COR-L47 (cell line): ENCODE measurements around the gene LRMDA.

Experiments
- DNase-seq: peaks from one replicate; lab custom pipeline; 2025; lab: John Stamatoyannopoulos, UW

LRMDA gene

DNA sequence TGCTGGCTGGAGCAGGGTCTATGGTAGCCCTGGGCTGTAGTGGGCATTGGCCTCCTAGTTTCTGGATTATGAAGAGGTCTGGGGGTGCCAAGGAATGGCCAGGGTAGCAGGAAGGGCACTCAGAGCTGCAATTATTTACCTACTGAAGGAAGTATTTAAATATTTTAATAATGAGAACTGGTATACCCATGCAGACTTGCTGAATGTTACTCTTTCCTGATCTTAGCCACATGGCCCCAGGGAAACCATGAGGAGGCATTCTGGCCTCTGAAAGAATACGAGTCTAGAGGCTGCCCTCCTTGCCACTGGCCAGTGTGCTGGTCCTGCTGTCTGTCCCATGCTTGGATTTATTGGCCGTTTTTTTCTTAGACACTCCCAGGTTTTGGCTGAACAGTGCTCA, 599.7 kb downstream of the LRMDA start:
- no peak for DNase-seq

DNA sequence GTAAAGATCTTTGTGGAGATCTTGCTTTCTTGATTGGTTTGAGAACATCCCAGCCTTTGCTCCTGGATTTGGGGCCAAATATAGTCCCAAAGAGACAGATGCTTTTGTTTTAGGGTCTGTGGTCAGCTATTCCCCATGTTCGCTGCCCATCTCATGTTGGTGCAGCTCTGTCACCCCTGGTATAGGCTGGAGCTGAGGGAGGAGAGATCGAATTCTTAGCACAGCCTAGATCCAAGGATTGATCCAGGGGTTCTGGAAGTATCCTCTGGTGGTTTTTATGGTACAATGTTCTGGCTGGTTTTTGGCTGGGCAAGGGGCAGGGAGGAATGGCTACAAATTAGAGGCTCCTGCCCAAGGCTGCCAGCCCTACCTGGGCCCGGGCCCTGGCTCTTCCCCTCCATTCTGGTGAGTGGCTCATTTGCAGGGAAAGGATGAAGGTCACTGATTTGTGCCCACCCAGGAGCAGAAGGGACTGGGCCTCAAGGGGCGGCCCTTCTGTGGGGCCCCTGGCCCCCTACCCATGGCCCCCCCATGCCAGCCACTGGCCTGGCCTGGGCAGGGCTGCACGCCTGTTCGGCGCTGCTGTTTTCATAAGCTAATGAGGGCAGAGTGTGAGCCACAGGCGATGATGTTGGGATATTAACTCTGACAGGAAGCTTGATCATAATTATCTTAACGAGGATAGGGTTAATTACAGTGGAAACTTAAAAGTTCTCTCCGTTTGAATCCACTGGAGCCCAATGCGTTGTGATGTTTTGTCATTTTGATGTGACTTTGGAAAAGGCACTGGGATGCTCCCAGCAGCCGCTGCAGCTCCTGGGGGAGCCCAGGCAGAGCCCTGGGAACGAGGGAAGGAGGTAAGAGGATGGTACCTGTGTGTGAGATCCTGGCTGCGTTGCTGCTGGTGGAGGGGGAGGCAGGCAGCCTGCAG, 600.6 kb downstream of the LRMDA start:
- no peak for DNase-seq

DNA sequence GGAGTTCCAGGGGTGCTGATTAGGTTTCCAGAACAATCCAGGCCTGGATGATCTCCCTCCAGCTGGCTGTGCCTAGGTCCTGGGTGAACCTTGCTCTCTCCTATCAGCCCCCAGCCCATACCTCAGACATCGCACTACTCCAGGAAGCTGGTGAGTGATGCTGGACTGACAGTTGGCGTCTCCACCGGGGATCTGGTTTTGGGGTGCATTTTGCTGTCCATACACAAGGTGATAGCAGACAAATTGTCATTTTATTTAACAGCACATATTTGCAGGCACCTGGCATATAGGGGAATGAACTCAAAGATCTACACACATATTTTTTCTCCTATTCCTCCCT, 601.2 kb downstream of the LRMDA start:
- no peak for DNase-seq

DNA sequence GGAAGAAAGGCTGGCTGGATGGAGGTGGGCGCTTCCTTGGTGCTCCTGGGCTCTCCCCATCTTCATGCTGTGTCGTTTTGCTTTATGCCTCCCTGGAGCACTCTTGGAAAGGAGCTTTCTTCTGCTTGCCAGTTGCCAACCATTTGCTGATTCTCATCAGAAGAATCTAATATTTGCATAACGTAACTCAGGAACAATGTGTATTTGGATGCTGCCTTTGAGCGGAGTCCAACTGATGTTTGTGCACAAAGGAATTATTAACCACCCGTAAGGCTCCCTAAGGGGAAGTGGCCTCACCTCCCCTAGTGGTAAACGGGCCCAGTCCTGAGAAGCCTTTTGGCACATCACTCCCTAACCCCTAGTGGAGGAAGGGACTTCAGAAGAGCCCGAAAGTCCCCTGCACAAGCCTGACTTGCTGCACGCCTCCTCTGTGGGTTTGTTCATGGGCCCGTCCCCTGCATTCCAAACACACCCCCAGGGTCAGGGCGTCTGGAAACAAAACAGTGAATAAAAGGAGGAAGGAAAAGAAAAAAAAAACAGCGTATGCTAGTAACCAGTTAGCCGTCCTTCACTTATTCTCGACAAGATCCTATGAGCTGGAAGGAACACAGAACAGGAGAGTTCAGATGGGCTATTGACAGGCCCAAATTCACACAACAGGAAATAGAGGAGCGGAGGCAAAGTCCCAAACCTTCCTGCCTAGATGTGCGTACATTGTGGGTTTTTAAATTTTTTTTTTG, 602.2 kb downstream of the LRMDA start:
- no peak for DNase-seq

DNA sequence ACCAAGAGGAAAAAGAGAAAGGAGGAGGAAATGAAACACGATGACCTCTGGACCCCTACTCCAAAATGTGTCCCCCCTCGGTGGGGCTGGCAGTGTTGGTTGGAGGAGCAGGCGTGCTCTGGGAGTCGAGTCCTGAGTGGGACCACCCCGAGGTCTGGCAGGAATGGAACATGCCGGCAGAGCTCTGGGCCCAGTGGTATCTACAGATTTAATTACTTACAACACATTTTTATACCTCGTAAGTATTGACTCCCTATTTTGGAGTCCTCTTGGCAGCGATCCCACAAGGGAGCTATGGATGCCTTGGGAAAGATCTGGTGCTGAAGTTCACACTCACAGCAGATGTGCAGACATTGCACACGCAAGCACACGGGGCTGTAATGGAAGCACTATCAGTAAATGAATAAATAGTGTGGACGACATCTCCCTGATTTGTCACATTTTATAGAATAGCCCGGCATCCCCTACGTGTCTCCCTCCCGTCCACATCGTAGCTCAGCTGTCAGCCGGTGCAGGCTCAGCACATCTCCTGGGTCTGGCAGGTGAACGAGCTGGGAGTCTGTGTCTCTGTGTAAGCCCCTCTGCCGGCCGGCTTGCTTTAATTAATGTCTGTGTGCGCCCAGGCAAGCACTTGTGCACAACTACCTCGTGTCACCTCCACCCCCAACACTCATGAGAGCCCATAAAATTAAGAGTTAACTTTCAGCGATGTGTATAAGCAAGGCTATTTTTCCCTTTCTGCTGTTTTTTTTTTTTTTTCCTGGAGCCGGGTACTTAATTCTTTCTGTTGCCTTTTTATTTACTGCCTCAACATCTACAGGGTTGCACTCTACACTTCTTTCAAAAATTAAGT, 603.2 kb downstream of the LRMDA start:
- DNase-seq = no peak

DNA sequence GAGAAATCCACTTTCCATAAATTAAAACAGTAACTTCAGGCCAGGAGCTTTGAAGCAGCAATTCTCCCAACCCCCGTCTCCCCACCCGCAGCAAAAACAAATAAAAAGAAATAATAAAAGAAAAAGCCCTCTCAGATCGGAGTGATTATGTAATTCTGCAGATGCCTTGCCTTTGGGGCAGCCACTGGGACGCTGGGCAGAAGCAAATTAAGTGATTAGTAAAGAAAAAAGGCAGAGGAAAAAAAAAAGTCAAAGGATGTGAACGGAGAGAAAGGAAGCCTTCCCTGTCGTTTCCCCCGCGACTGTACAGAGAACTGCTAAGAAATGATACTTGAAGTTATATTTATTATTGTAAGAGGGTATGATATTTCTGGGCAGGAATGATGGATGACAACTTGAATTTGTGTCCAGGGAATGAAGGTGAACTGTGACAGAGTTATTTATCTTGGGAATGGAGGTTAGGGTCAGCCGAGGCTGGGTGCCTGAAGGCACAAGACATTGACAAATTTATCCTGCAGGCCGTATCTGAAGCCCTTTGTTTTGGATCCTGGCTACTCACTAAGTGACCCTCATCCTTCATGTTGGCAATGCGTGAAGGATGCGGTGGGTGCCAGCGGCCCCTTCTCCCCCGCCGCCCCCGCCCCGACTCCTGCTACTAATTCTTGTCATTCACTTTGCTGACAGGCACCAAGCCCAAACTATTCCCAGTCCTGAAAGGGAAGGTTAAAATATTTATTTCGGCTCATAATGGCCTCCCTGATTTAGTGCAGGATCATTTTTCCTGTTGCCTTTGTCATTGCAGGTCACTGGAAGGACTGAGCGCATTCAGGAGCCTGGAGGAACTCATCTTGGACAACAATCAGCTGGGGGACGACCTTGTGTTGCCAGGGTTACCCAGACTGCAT, 604.0 kb downstream of the LRMDA start:
- DNase-seq = no peak

DNA sequence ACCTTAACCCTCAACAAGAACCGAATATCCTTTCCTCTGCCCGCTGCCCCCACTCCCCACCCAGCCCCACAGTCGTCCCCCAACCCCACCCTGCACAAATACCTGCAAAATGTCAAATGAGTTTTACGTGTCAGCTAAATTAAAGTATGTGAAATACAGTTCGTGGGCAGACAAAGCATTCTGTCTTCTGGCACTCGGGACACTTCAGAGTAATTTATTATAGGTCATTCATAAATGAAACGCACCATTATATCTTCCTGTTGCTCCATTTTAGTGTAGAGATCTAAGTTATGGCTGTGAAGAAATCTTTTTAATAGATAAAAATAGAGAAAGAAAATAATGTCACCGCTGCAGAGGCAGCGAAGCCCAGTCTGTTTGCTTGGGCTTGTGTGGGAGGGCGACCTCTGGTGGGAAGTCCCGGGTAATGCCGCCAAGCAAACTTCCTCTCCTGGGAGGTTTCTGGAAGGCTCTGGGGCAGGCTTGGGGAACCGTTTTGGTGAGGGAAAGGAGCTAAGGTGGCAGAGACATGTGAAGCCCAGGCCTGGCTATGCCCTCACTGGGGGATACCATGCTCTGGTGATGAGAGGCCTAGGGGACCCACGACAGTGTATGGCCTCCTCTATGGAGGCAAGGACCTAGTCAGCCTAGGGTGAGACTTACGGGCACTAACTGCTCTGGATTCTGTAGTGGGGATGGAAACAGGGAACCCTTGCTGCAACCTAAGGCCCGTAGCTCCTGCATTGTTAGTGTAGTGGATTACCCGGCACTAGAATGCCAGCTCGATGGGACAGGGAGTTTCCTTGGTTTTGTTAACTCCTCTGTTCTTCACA, 604.9 kb downstream of the LRMDA start:
- DNase-seq = no peak

DNA sequence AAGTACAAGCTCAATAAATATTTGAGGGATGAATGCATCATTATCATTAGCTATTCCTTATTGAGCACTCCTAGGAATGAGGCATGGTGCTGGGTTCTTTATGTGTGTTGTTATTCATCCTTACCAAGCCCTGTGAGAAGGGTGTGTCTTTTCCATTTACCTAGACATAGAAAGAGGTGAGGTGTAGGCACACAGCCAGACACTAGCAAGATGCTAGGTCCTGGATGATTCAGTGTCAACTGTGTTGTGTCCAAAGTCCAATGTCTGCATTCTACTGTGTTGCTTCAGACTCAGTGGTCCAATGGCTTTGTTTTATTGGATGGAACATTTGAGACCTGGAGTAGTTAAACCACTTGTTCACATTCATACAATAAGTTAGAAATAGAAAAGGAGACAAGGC, 605.5 kb downstream of the LRMDA start:
- DNase-seq = no peak

DNA sequence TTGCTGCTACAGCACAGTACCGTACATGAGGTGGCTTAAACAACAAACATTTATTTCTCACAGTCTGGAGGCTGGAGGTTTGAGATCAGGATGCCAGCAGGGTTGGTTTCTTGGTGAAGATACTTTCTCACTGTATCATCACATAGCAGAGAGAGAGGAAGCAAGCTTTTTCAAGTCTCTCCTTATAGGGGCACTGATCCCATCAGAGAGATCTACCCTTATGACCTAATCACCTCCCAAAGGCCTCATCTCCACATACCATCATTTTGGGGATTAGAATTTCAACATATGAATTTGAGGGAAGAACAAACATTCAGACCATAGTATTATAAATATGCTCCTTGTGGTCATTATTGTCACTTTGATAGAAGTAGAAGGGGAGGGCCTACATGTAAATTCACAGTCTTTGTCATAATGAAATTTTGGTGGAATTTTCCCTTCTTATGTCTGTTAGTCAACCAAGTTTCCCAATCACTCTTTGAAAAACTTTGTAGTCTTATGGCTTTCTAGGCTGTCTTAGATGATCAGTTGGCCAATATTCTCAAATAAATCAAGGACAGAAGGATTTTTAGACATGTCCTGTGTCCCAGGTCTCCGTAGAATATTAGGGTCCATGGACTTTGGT, 606.2 kb downstream of the LRMDA start:
- no peak for DNase-seq

DNA sequence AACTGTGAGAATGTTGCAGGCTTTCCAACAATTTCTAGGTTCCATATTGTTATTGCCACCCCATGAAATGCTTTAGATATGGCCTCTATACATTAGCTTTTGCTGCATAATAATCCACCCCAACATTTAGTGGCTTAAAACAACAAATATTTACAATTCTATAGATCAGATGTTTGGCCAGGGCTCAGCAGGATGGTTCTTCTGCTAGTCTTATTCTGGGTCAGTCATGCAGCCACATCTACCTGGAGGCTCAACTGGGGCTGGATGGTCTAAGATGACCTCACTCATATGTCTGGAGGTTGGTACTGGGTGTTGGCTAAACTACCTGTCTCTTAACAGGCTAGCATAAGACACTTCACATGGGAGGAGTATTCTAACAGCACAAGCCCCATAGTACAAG, 607.3 kb downstream of the LRMDA start:
- no peak for DNase-seq

DNA sequence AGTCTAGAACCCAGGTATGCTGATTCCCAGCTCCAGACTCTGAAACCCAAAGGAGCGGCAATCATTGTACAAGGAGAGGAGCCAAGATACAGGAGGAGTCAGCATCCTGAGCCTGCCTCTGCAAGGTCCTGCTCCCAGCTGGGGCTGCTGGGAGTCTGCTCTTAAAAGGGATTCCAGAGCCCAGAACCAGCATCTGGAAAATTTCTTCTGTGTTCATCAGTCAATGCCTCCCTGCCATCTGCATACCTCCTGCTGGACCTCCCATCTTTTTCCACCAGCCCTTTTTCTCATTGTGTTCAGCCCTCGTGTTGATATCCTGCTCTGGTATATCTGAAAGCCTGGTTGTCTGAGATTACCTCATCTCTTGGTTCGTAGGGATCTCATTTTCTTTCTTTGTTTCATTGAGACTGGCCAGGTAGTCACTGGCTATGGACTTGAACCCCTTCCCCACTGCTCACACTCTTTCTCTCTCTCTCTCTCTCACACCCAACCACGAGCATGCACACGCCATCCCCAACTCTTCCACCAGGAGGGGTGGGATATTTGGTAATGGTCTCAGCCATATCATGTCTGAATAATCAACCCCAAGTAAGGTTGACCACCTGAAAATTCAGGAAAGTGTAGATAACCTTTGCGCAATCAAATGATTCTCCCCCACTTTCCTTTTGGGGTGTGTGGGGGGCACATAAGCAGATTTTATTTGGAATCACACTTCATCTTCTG, 608.8 kb downstream of the LRMDA start:
- no peak for DNase-seq

DNA sequence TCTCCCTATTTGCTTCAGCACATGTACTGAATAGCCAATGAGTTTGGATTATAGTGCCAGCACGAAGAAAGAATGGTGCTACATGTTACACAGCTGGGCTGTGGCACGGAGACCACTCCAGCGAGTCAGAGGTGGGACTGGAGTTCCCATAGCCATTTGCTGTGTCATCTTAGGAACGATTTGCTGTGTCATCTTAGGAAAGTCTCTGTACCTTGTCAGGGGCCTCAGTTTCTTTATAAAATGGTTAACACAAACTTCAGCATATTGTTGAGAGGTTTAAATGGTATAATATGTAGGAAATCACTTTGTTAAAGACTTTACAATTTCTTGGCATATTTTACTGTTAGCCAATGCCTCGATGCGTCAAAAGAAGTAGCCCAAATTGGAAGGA, 609.4 kb downstream of the LRMDA start:
- no peak for DNase-seq

DNA sequence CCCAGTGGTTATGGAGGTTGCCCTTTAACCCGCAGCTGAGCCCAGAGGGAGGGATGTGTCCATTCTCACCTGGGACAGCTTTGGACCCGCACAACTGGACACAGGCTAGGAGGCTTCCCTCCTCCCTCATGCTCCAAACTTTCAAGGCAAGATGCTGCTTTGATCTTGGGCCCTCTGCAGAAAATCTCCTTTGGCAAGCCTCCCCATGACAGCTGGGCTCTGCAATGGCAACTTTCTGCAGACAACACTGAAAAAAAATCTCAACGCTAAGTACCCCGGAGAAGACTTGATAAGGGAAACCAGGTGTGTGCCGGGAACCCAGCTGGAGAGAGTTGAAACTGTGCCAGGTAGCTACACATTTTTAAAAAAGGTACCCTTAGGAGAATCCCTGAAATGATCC, 610.1 kb downstream of the LRMDA start:
- DNase-seq = no peak

DNA sequence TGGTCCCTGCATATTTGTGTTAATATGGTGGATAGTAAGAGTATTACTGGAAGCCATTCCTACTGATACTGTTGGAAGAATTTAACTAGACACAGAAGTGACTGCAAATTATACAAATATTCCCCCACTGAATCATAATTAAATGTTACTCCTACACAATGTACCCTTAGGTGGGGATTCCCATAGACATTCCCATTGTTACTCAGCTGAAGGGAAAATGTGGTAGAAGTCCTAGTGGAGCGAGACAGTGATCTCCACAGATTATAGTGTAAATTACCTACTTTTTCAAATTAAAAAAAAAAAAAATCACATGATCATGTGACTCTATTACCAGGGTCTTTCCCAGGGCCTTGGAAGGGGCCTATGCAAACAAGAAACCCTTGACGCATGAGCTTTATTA, 611.8 kb downstream of the LRMDA start:
- DNase-seq = no peak

DNA sequence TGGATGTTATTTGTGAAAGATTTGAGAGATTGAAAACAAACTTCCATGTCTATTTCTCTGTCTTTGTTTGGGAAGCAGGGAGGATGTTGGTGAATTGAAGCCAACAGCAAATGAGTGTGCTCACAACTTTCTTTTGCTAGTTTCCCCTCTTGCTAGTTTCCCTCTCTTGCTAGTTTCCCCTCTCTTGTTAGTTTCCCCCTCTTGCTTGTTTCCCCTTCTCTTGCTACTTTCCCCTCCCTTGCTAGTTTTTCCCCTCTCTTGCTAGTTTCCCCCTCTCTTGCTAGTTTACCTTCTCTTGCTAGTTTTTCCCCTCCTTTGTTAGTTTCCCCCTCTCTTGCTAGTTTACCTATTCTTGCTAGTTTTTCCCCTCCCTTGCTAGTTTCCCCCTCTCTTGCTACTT, 613.3 kb downstream of the LRMDA start:
- no peak for DNase-seq

DNA sequence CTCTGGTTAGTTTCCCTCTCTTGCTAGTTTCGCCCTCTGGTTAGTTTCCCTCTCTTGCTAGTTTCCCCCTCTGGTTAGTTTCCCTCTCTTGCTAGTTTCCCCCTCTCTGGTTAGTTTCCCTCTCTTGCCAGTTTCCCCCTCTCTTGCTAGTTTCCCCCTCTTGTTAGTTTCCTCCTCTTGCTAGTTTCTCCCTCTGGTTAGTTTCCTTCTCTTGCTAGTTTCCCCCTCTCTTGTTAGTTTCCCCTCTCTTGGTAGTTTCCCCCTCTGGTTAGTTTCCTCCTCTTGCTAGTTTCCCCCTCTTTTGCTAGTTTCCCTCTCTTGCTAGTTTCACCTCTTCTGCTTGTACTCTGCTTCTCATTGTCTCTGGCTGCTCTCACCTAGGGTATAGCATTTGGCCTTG, 613.8 kb downstream of the LRMDA start:
- no peak for DNase-seq

DNA sequence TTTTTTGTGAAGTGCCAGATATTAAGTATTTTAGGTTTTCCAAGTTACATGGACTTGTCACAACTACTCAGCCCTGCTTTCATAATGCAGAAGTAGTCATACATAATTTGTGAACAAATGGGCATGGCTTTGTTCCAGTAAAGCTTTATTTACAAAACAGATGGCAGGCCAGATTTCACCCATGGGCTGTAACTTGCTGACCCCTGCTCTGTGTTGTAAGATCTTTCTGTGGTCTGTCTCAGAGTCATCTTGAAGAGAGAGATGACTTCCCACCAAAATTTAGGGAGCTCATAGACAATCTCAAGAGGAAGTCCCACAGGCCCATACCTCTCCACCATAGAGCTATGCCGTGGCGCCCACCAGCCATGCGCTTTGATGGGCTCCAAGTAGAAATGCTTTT, 616.1 kb downstream of the LRMDA start:
- DNase-seq = no peak

DNA sequence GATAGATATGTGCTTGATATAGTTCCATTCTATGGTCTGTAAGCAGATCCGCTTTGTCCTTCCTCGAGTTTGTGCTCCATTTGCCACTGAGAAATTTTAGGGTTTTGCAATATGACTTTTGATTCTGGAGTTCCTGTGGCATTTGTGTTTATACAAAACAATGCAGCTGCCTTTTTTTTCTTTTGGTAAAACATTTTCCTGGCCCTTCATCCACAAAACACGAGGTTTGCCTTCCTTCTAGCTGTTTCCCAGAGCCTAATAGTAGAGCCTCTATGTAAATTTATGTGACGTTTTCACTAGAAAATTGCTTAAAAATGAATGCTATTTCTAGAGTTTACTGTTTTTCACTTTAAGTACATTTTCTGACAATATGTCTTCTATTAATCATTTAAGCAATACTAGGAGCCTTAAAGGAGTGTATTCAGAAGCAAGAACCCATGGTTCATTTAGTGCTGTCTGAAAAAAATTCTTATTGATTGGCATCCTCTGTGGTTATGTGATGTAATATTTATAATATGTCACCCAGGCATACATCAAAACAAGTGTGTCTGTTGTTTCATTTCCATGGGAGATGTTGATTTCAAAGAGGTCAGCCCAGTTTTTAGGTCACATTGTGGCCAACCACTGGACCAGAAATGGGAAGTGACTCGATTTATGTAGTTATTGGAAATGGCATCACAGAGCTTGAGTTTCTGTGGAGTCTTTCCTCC, 618.3 kb downstream of the LRMDA start:
- DNase-seq = no peak

DNA sequence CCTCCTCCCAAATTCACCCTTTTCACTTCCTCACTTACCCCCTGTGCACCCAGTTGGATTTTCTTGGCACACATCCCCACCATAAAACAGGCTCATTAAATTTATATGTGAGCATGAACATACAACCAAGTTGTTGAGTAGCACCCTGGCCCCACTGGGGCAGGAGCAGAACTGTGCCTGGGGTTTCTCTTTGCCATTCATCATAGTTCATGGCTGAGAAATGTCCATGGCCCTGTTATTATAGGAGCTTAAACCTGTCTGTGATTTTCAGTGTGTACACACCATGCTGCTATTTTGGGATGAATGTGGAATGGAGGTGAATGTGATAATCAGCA, 618.8 kb downstream of the LRMDA start:
- no peak for DNase-seq
